PC-3 (cell line): Measurements from ENCODE around the gene SLC2A2.

Experiments used
- CTCF ChIP-seq: fragments of 300-600 bp; sonication (generic); conservative IDR thresholded peaks from 2 replicates; pipeline ENCODE4 v1.5.1; 2017; ENCODE audit warnings: antibody characterized with exemption, low read depth, mild to moderate bottlenecking, low read length
- EZH2 ChIP-seq: fragments of 300-600 bp; sonication (generic); IDR thresholded peaks from one replicate; pipeline ENCODE4 v1.6.1; 2017; ENCODE audit warnings: antibody characterized with exemption, mild to moderate bottlenecking, low read length; ENCODE audit not compliant: unreplicated experiment

GRCh38 chr3:170966495-170966894 is 60.0 kb downstream of the SLC2A2 start:
- no peak for TF ChIP-seq CTCF
- no peak for TF ChIP-seq EZH2
